GM18873 (cell line): Measurements from ENCODE around the gene TTLL3.

ENCODE experiments used
- ATAC-seq: cut with Tn5 transposase; IDR thresholded peaks from one replicate; pipeline ENCODE4 v1.9.1; 2021; ENCODE audit warnings: mild to moderate bottlenecking, moderate library complexity, moderate number of reproducible peaks; ENCODE audit not compliant: unreplicated experiment, low FRiP score

TTLL3 gene

DNA sequence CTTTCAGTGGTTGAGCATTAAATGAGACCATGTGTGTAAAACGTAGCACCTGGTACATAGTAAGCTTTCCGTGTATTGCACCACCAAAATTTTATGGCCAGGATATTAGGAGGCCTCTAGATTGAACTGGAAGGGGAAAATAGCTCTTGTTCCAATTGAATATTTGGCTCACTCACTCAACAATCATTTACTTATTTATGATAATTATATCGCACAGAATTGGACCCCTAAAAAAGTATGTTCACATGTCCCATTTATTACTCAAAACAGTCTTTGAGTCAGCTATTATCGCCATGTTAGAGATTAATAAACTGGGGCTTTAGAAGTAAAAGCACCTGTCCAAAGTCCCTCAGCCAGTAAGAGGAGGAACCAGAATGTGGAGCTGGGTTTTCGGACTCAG lies 5.1 kb upstream of the TTLL3 start:
- no peak for ATAC-seq

DNA sequence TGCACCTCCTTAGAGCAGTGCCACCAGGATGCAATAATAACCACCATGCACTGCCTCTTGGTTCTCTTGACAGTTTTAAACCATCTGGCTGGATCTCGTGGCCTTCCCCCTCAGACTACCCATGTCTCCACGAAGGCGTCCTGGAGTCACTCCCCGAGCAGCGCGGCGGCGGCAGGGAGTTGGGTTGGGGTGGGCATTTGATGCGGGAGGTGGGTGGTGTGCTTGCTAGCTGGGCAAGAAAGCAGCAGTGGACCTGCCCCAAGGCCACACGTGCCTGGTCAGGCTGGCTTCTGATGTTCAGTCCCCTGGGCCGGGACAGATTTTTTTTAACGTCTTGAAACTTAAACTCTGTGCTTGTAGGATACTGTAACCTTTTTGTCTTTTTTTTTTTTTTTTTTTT lies 3.9 kb upstream of the TTLL3 start:
- ATAC-seq, result no peak

DNA sequence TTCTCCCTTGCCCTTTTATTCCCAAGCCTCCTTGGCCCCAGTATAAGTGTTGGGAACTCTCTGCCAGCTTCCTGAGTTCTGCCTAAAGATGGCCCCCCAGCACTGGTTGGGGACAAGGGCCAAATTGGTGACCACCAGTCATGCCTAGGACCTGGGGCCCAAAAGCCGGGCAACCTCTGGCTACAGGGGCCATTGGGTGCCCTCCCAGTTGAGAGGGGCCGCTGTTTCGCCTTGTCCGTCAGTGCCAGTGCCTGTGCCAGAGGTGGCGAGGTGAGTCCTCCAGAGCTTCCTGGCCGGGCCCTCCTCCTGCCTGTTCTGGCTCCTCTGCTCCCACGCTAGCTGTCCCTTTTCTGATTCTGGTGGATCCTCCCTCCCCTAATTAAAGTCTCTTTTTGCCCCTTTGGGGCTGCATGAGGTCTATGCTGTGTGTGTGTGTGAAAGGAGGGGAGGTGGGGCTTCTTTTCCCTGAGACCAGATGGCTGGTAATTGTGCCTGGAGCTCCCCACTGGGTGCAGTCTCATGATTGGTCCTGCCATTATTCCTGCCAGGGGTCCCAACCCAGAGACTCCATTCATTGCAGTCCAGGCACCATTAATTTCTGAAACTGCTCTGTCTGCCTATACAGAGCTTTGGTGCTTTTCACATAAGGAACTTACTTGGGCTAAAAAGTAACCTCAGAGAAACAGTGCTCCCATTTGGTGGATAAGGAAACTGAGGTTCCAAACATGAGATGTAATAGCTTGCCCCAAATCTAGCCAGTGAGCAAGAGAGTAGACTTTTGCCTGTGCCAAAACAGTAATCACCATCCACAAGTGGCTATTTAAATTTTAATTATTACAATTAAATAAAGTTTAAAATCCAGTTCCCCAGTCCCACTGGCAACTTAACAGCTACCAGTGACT lies 3.1 kb upstream of the TTLL3 start:
- ATAC-seq, result no peak

- no peak for ATAC-seq
Measured at GRCh38 chr3:9807981-9808344, 2.1 kb upstream of the TTLL3 start.

DNA sequence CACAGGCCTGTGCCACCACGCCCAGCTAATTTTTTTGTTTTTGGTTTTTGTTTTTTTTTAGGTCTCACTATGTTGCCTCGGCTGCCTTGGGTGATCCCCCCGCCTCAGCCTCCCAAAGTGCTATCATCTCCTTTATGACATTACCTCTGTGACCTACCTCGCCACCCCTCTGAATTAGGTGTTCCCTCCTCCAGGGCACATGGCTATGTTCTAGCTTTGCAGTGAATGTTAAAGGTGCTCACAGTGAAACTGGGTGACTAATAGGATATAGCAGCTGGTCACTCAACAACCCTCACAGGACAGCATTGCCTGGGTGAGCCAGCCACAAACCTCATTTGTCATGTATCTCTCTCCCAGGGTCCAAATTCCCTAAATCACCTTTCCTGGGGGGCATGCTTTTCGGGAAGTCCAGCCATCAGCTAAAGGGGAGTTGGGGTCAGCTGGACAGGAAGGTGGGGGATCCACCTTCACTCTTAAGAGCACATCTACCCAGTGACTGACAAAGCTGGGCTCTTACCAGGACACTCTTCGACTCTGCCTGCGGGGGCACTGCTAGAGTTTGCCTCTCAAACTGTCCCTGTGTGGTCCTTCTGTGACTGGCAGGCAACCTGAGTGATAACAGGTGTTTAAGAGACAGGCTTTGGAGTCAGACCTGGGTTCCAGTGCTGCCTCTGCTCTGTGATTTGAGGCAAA lies 1.6 kb upstream of the TTLL3 start:
- no peak for ATAC-seq

DNA sequence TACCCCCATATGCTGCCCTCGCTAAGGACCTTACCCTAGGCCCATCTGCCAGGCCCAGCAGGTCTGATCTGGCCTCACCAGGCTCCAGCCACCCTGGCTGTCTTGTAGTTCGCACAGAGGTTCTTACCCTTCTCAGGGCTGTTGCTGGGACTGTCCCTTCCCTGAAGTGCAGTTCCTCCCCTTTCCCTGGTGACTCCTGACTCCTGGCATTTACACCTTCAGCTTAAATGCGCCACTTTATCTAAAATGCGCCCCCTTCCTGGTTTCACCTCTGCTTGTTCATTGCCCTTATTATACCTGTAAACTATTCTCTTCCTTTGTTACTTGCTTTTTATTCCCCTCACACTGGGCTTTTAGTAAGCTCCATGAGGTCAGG lies 835 bp upstream of the TTLL3 start:
- ATAC-seq, result no peak

DNA sequence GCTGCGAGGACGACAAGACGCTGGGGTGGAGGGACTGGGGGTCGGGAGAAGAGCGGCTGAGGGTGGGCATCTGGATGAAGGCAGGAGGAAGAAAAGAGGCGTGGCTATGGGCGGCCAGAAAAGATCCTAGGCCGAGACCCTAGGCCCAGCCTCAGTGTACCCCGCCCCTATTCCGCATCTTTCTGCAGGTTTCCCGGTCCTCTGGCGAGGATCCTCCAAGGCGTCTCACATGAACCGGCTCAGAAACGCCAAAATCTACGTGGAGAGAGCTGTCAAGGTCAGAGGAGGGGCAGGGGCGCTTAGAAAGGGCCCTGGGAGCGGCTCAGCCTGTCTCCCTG lies 340 bp downstream of the TTLL3 start:
- ATAC-seq, result no peak

DNA sequence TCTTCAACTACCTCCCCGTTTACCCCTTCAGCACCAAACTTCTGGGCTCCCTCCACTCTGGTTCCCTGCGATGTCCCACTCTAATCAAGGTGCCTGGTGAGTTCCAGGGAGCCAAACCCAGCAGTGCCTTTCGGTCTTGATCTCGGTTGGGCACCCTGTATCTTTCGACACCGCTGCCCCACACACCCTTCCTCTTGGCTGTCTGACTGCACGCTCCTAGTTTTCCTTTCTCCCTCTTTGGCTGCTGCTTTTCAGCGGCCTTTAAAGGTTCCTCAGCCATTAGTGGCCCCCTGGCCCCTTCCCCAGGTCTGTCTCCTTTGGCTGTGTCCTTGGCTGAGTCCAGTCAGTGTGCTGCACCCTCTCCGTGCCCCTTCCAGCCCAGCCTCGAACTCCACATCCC lies 784 bp downstream of the TTLL3 start:
- ATAC-seq, result no peak

GRCh38 chr3:9812870-9813483 lies 2.9 kb downstream of the TTLL3 start:
- ATAC-seq, result no peak

GRCh38 chr3:9815986-9816385 lies 5.9 kb downstream of the TTLL3 start:
- ATAC-seq, result no peak

DNA sequence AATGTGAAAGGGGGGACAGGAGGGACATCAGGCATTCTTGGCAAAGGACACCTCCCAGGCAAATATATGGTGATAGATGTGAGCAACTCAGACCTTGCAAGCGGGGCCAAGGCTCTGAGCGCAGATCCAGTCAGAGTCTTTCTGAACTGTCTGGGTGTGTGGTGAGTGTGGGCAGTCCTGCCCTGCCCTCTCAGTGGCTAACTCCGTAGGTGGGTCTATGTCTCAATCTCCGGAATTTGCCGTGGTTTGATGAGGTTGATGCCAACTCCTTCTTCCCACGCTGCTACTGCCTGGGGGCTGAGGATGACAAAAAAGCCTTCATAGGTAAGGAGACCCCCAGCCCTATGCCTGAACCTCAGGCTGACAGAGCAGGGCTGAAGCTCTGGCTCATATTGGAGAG lies 7.4 kb downstream of the TTLL3 start:
- no peak for ATAC-seq

- no peak for ATAC-seq
Measured at GRCh38 chr3:9818666-9819335, 8.7 kb downstream of the TTLL3 start.

DNA sequence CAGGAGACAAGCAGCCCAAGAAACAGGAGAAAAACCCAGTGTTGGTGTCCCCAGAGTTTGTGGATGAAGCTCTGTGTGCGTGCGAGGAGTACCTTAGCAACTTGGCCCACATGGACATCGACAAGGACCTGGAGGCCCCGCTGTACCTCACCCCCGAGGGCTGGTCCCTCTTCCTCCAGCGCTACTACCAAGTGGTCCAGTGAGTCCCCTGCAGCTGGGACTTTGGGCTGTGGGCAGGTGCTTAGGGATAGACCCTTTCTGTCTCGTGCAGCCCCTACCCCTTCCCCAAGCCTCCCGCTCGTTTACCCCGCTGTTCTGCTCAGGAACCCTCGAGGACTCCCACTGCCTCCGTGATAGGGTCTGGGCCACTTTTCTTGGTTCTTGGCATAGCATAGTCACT lies 10.5 kb downstream of the TTLL3 start:
- no peak for ATAC-seq

DNA sequence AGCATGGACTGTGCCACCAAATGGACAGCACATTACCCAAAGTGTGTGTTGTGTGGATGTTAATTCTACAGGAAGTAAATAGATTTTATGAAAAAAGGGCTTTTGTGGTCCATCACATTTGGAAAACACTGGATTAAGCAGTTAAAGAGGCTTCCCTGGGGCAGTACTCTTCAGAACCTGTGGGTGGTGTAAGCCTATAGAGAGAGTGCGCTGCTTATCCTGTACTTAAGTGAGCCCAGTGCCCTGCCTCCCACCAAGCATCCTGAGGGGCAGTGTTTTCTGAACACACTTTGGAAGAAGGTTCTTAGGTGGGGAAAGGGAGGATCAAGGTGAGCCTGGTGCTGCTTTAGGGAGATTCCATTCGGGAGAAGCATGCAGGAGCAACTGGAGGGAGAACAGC lies 10.9 kb downstream of the TTLL3 start:
- no peak for ATAC-seq

- no peak for ATAC-seq
Measured at GRCh38 chr3:9825451-9826040, 15.5 kb downstream of the TTLL3 start.

- ATAC-seq, result no peak
Measured at GRCh38 chr3:9826815-9827573, 16.9 kb downstream of the TTLL3 start.

DNA sequence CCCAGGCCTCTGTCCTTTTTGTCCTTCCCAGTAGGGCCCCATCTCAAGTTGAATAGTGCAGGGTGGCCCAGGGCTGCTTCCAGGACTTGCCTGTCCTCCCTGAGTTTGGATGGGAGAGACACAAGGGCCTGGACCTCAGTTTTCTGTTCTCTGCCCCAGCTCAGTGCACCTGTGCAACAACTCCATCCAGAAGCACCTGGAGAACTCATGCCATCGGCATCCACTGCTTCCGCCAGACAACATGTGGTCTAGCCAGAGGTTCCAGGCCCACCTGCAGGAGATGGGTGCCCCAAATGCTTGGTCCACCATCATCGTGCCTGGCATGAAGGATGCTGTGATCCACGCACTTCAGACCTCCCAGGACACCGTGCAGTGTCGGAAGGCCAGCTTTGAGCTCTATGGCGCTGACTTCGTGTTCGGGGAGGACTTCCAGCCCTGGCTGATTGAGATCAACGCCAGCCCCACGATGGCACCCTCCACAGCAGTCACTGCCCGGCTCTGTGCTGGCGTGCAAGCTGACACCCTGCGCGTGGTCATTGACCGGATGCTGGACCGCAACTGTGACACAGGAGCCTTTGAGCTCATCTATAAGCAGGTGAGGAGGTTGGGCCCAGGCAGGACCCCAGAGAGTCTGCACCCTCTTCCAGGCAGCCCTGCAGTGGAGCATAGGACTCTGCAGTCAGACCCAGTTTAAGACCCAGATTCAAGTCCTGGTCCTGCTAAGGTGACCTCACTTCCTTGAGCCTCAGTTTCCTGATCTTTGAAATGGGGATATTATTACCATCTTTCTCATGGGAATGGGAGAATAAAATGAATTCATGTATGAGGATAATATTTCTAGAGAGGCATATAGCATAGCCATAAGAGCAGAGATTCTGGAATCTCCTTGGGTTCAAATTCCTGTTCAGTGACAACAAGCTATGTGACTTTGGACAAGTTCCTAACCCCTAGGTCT lies 19.0 kb downstream of the TTLL3 start:
- ATAC-seq, result no peak

- no peak for ATAC-seq
Measured at GRCh38 chr3:9831253-9831652, 21.2 kb downstream of the TTLL3 start.

DNA sequence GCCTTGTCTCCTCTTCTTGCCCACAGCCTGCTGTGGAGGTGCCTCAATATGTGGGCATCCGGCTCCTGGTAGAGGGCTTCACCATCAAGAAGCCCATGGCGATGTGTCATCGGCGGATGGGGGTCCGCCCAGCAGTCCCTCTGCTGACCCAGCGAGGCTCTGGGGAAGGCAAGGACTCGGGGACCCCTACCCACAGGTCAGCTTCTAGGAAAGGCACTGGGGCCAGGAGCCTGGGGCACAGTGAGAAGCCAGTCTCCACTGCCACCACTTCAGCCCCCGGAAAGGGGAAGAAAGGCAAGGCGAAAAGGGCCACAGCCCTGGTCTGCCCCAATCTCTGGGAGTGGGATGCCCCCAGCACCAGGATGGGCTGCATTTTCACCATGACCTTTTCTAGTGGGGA lies 23.0 kb downstream of the TTLL3 start:
- ATAC-seq, result no peak
